Right renal cortex interstitium (tissue), 3 donors: Measurements from ENCODE around the gene ABCB8. TPM values are rescaled to one million over a fixed set of nuclear protein-coding genes. Genes with fewer than 3 reads are reported as not detected.
"Not testable (repeated sequence)": the region's sequence is repeated elsewhere in the genome, so short reads cannot be mapped to it uniquely, and the experiment has no call there.

Experiments
- DNase-seq, 3 donors: peaks; one replicate each; pipeline ENCODE4 v3.0.0-alpha.2; 2013; ENCODE audit warnings: low read depth in 3 of 3, low spot score in 2 of 3
- polyA plus RNA-seq, 3 donors: library from polyadenylated mRNA; unstranded; fragments of 120-200 nt; gene quantifications; one replicate each; pipeline ENCODE4 v1.2.1, GENCODE V29; 2013; ENCODE audit not compliant: insufficient read length in 3 of 3

The ABCB8 gene
- polyA plus RNA-seq, 3 donors: 15.2 to 18.4 (median 15.5) TPM

GRCh38 chr7:151013733-151014497, 14.3 kb upstream of the ABCB8 start:
- DNase-seq: peak in 2 of 3 donors; percentile 69 to 72

DNA sequence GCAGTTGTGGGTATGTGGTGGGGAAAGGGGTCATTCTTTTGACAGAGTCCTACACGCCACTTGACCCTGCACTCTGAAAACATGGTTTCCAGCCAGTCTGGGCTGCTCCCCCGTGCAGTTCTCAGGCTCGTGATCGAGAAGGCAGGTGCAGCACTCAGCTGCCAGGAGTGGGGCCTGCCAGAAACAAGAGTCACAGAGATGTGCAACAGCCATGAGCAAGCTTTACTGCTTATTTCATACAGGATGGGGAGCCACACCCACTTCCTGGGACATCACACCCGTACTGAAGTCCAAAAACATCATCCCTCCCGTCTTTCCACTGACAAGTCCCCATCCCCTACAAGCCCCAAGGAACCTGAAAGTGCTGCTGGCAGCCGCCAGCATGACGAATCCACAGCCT, 13.3 kb upstream of the ABCB8 start:
- no peak for DNase-seq

DNA sequence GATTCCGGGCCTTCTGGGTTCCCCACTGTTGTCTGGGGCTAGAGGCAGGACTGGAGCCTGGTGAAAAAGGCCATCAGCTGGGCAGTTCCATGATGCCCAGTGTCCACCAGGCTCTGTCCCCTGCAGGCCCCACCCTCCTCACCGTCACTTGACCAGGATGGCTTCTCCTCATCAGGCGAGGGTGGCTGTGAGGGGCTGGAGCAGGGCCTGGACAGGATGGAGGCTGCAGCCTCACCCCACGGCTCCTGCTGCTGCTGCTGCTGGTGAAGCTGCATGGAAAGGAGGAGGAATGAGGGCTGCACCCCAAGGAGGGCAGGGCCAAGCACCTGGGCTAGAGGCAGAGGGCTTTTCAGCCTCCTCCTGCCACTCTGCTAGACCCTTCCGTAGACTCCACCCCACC, 12.3 kb upstream of the ABCB8 start:
- no peak for DNase-seq

DNA sequence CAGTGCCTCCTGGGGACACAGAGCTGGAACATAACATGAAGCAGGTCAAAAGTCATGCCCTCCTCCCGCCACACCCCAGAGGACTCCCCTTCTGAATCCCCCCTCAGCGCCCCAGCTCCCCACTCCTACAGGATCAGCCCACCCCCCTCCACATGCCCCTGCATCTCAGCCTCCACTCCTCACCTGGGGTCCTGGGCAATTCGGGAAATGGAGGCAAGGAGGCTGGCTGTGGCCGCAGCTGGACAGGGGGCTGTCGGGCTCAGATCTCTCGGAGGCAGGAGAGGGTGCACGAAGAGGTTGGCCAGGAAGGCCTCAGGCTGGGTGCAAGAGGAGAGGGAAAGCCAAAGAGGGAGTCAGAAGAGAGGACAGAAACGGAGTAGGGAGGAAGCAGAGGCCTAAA, 11.7 kb upstream of the ABCB8 start:
- DNase-seq: no peak

GRCh38 chr7:151016942-151017341, 11.3 kb upstream of the ABCB8 start:
- no peak for DNase-seq

GRCh38 chr7:151017370-151017952, 10.8 kb upstream of the ABCB8 start:
- DNase-seq: no peak

GRCh38 chr7:151017953-151018420, 10.3 kb upstream of the ABCB8 start:
- no peak for DNase-seq

GRCh38 chr7:151018421-151019129, 9.7 kb upstream of the ABCB8 start:
- no peak for DNase-seq

GRCh38 chr7:151019130-151019447, 9.2 kb upstream of the ABCB8 start:
- no peak for DNase-seq

- no peak for DNase-seq
Observed at GRCh38 chr7:151020231-151020630, 8.0 kb upstream of the ABCB8 start.

- no peak for DNase-seq
Observed at GRCh38 chr7:151023232-151023631, 5.0 kb upstream of the ABCB8 start.

- DNase-seq: no peak
Observed at GRCh38 chr7:151024435-151025056, 3.7 kb upstream of the ABCB8 start, which contains the start of gene ATG9B. TSS of gene ATG9B (minus strand) at chr7:151024494. CDS start at chr7:151024423, 71 bp downstream.

DNA sequence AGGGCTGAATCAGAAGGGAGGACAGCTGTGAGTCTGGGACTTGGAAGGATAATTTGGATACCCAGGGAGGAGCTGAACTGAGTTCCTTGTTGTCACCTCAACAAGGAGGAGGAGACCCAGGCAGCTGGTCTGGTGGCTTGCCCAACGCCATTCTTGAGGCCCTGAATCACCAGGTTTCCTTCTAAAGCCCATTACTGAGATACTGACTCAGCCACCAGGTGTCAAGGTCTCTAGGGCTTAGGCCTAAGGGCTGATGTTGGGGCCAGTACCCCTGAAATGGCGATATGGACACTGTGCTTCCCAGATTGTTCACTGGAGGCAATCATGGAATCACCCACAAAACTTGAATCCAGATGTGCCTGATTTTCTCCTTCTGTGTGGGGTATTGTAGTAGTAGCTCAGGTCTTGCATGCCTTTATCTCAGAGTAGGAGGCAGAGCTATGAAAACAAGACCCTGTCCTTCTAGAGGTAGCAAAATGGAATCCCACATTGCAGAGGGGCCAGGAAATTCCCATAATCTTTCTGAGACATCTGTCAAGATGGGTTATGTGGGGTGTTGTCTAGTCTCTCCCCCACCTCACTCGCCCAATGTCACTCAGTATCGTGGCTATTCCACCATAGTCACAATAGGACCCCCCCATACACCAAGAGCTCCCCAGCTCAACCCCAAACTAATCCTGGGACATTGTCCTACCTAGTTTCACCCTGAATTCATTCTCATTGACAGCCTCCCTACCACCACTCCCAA, 2.2 kb upstream of the ABCB8 start:
- no peak for DNase-seq

DNA sequence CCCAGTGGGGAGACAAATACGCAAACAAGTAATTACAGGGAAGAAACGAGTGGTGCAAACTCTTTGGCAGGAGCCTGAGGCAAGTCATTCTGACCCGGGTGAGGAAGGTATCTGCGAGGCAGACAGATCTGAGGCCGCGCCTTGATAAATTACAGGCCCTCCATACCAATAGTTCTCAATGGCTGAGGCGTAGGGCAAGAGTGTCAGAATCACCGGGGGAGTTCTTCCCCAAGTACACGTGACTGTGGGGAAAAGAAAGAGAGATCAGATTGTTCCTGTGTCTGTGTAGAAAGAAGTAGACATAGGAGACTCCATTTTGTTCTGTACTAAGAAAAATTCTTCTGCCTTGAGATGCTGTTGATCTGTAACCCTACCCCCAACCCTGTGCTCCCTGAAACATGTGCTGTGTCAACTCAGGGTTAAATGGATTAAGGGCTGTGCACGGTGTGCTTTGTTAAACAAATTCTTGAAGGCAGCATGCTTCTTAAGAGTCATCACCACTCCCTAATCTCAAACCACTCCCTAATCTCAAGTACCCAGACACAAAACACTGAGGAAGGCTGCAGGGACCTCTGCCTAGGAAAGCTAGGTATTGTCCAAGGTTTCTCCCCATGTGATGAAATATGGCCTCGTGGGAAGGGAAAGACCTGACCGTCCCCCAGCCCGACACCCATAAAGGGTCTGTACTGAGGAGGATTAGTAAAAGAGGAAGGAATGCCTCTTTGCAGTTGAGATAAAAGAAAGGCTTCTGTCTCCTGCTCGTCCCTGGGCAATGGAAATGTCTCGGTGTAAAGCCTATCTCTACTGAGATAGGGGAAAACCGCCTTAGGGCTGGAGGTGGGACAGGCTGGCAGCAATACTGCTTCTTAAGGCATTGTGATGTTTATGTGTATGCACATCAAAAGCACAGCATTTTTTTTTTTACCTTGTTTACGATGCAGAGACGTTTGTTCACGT, 1.2 kb upstream of the ABCB8 start:
- DNase-seq: not testable (repeated sequence)

- not testable (repeated sequence) for DNase-seq
Observed at GRCh38 chr7:151027728-151028130, 521 bp upstream of the ABCB8 start.

GRCh38 chr7:151028948-151029501, 775 bp downstream of the ABCB8 start:
- DNase-seq: no peak

GRCh38 chr7:151031011-151031410, 2.8 kb downstream of the ABCB8 start:
- no peak for DNase-seq

GRCh38 chr7:151032936-151033863, 5.0 kb downstream of the ABCB8 start:
- no peak for DNase-seq
